ENCODE results near the gene USP22.

DNA sequence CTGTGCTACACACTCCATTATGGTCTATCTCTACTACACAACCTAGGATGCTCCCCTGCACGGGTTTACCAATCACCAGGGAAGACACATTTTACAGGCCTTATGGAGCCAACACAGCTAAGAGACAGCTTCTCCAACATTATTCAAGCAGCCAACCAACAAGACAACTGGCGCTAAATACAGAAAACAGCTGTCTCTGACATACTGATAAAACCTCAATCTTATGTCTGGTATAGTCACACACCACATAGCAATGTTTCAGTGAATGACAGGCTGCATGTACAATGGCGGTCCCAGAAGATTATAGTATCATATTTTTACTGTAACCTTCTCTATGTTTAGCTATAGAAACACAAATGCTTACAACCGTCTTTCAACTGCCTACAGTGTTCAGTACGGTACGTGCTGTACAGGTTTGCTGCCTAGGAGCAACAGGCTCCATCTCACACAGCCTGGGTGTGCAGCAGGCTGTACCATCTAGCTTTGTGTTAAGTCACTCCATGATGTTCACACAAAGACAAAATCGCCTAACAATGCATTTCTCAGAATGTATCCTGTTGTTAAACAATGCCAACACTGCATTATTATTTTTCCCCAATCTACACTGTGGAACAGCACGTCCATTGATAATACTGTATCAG lies 10.9 kb downstream of the USP22 start:
- TF ChIP-seq, protein P1, sequence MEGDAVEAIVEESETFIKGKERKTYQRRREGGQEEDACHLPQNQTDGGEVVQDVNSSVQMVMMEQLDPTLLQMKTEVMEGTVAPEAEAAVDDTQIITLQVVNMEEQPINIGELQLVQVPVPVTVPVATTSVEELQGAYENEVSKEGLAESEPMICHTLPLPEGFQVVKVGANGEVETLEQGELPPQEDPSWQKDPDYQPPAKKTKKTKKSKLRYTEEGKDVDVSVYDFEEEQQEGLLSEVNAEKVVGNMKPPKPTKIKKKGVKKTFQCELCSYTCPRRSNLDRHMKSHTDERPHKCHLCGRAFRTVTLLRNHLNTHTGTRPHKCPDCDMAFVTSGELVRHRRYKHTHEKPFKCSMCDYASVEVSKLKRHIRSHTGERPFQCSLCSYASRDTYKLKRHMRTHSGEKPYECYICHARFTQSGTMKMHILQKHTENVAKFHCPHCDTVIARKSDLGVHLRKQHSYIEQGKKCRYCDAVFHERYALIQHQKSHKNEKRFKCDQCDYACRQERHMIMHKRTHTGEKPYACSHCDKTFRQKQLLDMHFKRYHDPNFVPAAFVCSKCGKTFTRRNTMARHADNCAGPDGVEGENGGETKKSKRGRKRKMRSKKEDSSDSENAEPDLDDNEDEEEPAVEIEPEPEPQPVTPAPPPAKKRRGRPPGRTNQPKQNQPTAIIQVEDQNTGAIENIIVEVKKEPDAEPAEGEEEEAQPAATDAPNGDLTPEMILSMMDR (IDR thresholded peaks at IDR 0.05), result no peak
- TF ChIP-seq POLR2A (IDR thresholded peaks at IDR 0.05) (no peak), EP300 (IDR thresholded peaks at IDR 0.05) (no peak)
